ENCODE data around the gene AEN.

GRCh38 chr15:88638626-88639372, 17.7 kb downstream of the AEN start, which contains the start of gene ISG20:
- TF ChIP-seq SIN3A (IDR thresholded peaks at IDR 0.05; ENCODE audit: borderline replicate concordance, insufficient read depth, low read length) (no peak), REST (IDR thresholded peaks at IDR 0.05; ENCODE audit: insufficient read depth in 1 of 2, low read depth in 2 of 2, low read length in 2 of 2) (peak in 1 of 2 experiments; percentile 48; a peak in 2 of 4 replicates), FOXP2 (optimal IDR thresholded peaks at IDR 0.05; ENCODE audit: borderline replicate concordance, extremely low read depth, extremely low read length, insufficient read depth) (peak; percentile 99), POLR2AphosphoS5 (IDR thresholded peaks at IDR 0.05; ENCODE audit: low read depth, low read length) (no peak)

Measured in PFSK-1 (cell line).